ENCODE data around the gene SMAD7.

GRCh38 chr18:48921305-48922225, 29.2 kb downstream of the SMAD7 start:
- TF ChIP-seq REST (IDR thresholded peaks at IDR 0.05; ENCODE audit: insufficient read depth in 1 of 2, low read depth in 2 of 2, low read length in 2 of 2) (no peak), POLR2AphosphoS5 (IDR thresholded peaks at IDR 0.05; ENCODE audit: low read depth, low read length) (no peak), SIN3A (IDR thresholded peaks at IDR 0.05; ENCODE audit: borderline replicate concordance, insufficient read depth, low read length) (no peak)
